GM23248 (cell line): ENCODE data around the gene PNPLA5. TPM values are rescaled to one million over a fixed set of nuclear protein-coding genes. Genes with fewer than 3 reads are reported as not detected.
"Not testable (repeated sequence)": the region's sequence is repeated elsewhere in the genome, so short reads cannot be mapped to it uniquely, and the experiment has no call there.

ENCODE experiments used
- DNase-seq: peaks from one replicate; pipeline ENCODE4 v3.0.0-alpha.2; 2015
- H2AFZ ChIP-seq: fragments of 200-600 bp; sonication (generic); 2 replicates; pipeline ENCODE4 v1.6.1; 2016; ENCODE audit warnings: antibody characterized with exemption
- H3F3A ChIP-seq: fragments of 200-600 bp; sonication (generic); 2 replicates; pipeline ENCODE4 v1.6.1; 2016; ENCODE audit warnings: mild to moderate bottlenecking, antibody characterized with exemption, mixed run types; ENCODE audit not compliant: insufficient read depth
- H3K27ac ChIP-seq: fragments of 200-600 bp; sonication (generic); 2 replicates; pipeline ENCODE4 v1.5.1; 2016; ENCODE audit warnings: mild to moderate bottlenecking
- H3K27me3 ChIP-seq: fragments of 200-600 bp; sonication (generic); replicated peaks from 2 replicates; pipeline ENCODE4 v1.6.1; 2016; ENCODE audit warnings: mild to moderate bottlenecking; ENCODE audit not compliant: insufficient read depth
- H3K36me3 ChIP-seq: fragments of 200-600 bp; sonication (generic); 2 replicates; pipeline ENCODE4 v1.6.1; 2016; ENCODE audit warnings: low read depth, mild to moderate bottlenecking
- H3K4me1 ChIP-seq: fragments of 200-600 bp; sonication (generic); 2 replicates; pipeline ENCODE4 v1.6.1; 2016; ENCODE audit warnings: mild to moderate bottlenecking; ENCODE audit not compliant: insufficient read depth
- H3K4me2 ChIP-seq: fragments of 200-600 bp; sonication (generic); one replicate; pipeline ENCODE4 v1.6.1; 2016; ENCODE audit warnings: mild to moderate bottlenecking; ENCODE audit not compliant: unreplicated experiment
- H3K4me3 ChIP-seq: fragments of 200-600 bp; sonication (generic); 2 replicates; pipeline ENCODE4 v1.5.1; 2016; ENCODE audit warnings: mild to moderate bottlenecking
- H3K79me2 ChIP-seq: fragments of 200-600 bp; sonication (generic); 2 replicates; pipeline ENCODE4 v1.6.1; 2016; ENCODE audit warnings: mild to moderate bottlenecking; ENCODE audit not compliant: insufficient read depth
- H3K9ac ChIP-seq: fragments of 200-600 bp; sonication (generic); 2 replicates; pipeline ENCODE4 v1.6.1; 2016; ENCODE audit warnings: mild to moderate bottlenecking
- H3K9me2 ChIP-seq: fragments of 200-600 bp; sonication (generic); 2 replicates; pipeline ENCODE4 v1.6.1; 2016; ENCODE audit warnings: mixed run types, mild to moderate bottlenecking, moderate library complexity; ENCODE audit not compliant: insufficient read depth
- H3K9me3 ChIP-seq: fragments of 200-600 bp; sonication (generic); one replicate; pipeline ENCODE4 v1.6.1; 2017; ENCODE audit warnings: low read depth
- H4K20me1 ChIP-seq: fragments of 200-600 bp; sonication (generic); 2 replicates; pipeline ENCODE4 v1.6.0; 2016; ENCODE audit not compliant: insufficient read depth
- EZH2 ChIP-seq: fragments of 200-600 bp; sonication (generic); IDR thresholded peaks from 2 replicates; pipeline ENCODE4 v1.6.1; 2018; ENCODE audit warnings: antibody characterized with exemption, mild to moderate bottlenecking; ENCODE audit not compliant: insufficient read depth, poor library complexity, severe bottlenecking
- EZH2phosphoT487 ChIP-seq: fragments of 200-600 bp; sonication (generic); IDR thresholded peaks from 2 replicates; pipeline ENCODE4 v1.6.1; 2018; ENCODE audit warnings: antibody characterized with exemption, moderate library complexity, mild to moderate bottlenecking, low read depth; ENCODE audit not compliant: insufficient read depth
- WGBS, 2 experiments: methylation state at CpG; one replicate each; pipeline ENCODE4 v1.1.6; 2015 to 2017; ENCODE audit warnings: low lambda C conversion rate in 2 of 2, low coverage in 1 of 2; ENCODE audit errors: missing lambda C conversion rate in 2 of 2; 5-methylcytosine and 5-hydroxymethylcytosine counted together
- in situ Hi-C: fragments of 300-500 bp; cut with MboI; formaldehyde crosslinking; loops from 2 replicates; pipeline ENCODE4 v1.15.0; 2020
- polyA plus RNA-seq: library from polyadenylated mRNA; unstranded; fragments of >200 nt; fragmentation: Nextera tagmentation; extraction: Ambion mirVana; gene quantifications from 2 replicates; pipeline ENCODE4 v1.2.1, GENCODE V29; 2016
- total RNA-seq: library from RNA; depleted of rRNA; stranded (reverse); fragments of >200 nt; shearing (Covaris generic); gene quantifications from 2 replicates; pipeline ENCODE4 v1.2.3, GENCODE V29; 2014

Gene PNPLA5
- total and polyA plus RNA-seq, 2 experiments from 2014 or later: not detected

GRCh38 chr22:43878831-43879550 is 12.8 kb downstream of the PNPLA5 start:
- no peak for DNase-seq
- Histone ChIP-seq H2AFZ (no peak overlapping the region), H3K27ac (no peak overlapping the region), H3K4me3 (no peak overlapping the region), H3K4me2 (no peak overlapping the region), H3K79me2 (no peaks in the 10 kb centered on the region), H3K36me3 (no peaks in the 10 kb centered on the region), H3K9me2 (no peaks in the 10 kb centered on the region), H3K9ac (no peak overlapping the region), H4K20me1 (no peaks in the 10 kb centered on the region), H3F3A (peaks cover 3% of the 10 kb centered on the region; the same call in 1 of the 2 replicates), H3K9me3 (no peaks in the 10 kb centered on the region), H3K4me1 (no peaks in the 10 kb centered on the region), H3K27me3 (peaks cover 28% of the 10 kb centered on the region)
- 35 to 39% methylated on average over 9 to 12 of the region's 12 CpGs for WGBS, 2 experiments
- in situ Hi-C loops: no loop called here
- no peak for TF ChIP-seq EZH2
- no peak for TF ChIP-seq EZH2phosphoT487

- 18 to 21% methylated on average over 12 of the region's 12 CpGs for WGBS, 2 experiments
- TF ChIP-seq EZH2phosphoT487: no peak
- Histone ChIP-seq H3F3A (peaks cover 3% of the 10 kb centered on the region; the same call in 1 of the 2 replicates), H3K9ac (no peak overlapping the region), H3K27me3 (peaks cover 34% of the 10 kb centered on the region), H3K4me1 (no peaks in the 10 kb centered on the region), H3K4me3 (no peak overlapping the region), H4K20me1 (no peaks in the 10 kb centered on the region), H3K36me3 (no peaks in the 10 kb centered on the region), H2AFZ (no peak overlapping the region), H3K9me2 (no peaks in the 10 kb centered on the region), H3K9me3 (no peaks in the 10 kb centered on the region), H3K27ac (no peak overlapping the region), H3K4me2 (no peak overlapping the region), H3K79me2 (no peaks in the 10 kb centered on the region)
- DNase-seq: no peak
- in situ Hi-C loops: no loop called here
Observed at GRCh38 chr22:43878079-43878795, 13.6 kb downstream of the PNPLA5 start.

- 21 to 24% methylated on average over 5 of the region's 5 CpGs for WGBS, 2 experiments
- H3K36me3 ChIP-seq: no peaks in the 10 kb centered on the region
- no peak overlapping the region for H3K4me3 ChIP-seq
- H3K27me3 ChIP-seq: peaks cover 37% of the 10 kb centered on the region
- in situ Hi-C loops: no loop called here
- H3K79me2 ChIP-seq: no peaks in the 10 kb centered on the region
- H2AFZ ChIP-seq: no peak overlapping the region
- no peaks in the 10 kb centered on the region for H3K9me2 ChIP-seq
- H3K4me1 ChIP-seq: no peaks in the 10 kb centered on the region
- no peak overlapping the region for H3K9ac ChIP-seq
- no peaks in the 10 kb centered on the region for H4K20me1 ChIP-seq
- no peak overlapping the region for H3K4me2 ChIP-seq
- H3F3A ChIP-seq: no peaks in the 10 kb centered on the region
- no peaks in the 10 kb centered on the region for H3K9me3 ChIP-seq
- DNase-seq: no peak
- TF ChIP-seq EZH2phosphoT487 (no peak), EZH2 (no peak)
- no peak overlapping the region for H3K27ac ChIP-seq
Observed at GRCh38 chr22:43876866-43877509, 14.8 kb downstream of the PNPLA5 start.

GRCh38 chr22:43869799-43870198 is 22.0 kb downstream of the PNPLA5 start:
- in situ Hi-C loops: no loop called here
- Histone ChIP-seq H3F3A (no peaks in the 10 kb centered on the region), H3K4me2 (no peak overlapping the region), H3K9ac (no peak overlapping the region), H3K79me2 (no peaks in the 10 kb centered on the region), H3K27me3 (peaks cover 13% of the 10 kb centered on the region), H3K27ac (no peak overlapping the region), H3K9me2 (no peaks in the 10 kb centered on the region), H3K9me3 (no peaks in the 10 kb centered on the region), H3K4me3 (no peak overlapping the region), H2AFZ (no peak overlapping the region), H4K20me1 (no peaks in the 10 kb centered on the region), H3K4me1 (no peaks in the 10 kb centered on the region), H3K36me3 (no peaks in the 10 kb centered on the region)
- TF ChIP-seq EZH2phosphoT487 (no peak), EZH2 (no peak)
- 44 to 48% methylated on average over 5 of the region's 5 CpGs for WGBS, 2 experiments
- DNase-seq: no peak

GRCh38 chr22:43869001-43869400 is 22.8 kb downstream of the PNPLA5 start:
- WGBS, 2 experiments: 43 to 45% methylated on average over 4 of the region's 4 CpGs
- H3K9me2 ChIP-seq, H3K4me3 ChIP-seq, H3K9me3 ChIP-seq, H3K27ac ChIP-seq, H3K9ac ChIP-seq, DNase-seq, in situ Hi-C loops, H3K36me3 ChIP-seq, H3F3A ChIP-seq, H3K4me1 ChIP-seq, H3K4me2 ChIP-seq, H3K79me2 ChIP-seq, H4K20me1 ChIP-seq, H2AFZ ChIP-seq: not testable (repeated sequence)
- H3K27me3 ChIP-seq: peaks cover 16% of the 10 kb centered on the region
